GM12878 (cell line): ENCODE measurements around the gene SLC35A2. TPM values are rescaled to one million over a fixed set of nuclear protein-coding genes. Genes with fewer than 3 reads are reported as not detected.

Experiments
- ATAC-seq: fragments of 200-7000 bp; cut with Tn5 transposase; 3 replicates; pipeline ENCODE4 v1.9.1; 2020; ENCODE audit warnings: mild to moderate bottlenecking, moderate library complexity
- BruUV-seq: library from RNA; stranded (reverse); fragments of 400-500 nt; replicated peaks from 2 replicates; lab custom pipeline; 2021; lab: Mats Ljungman, UMichigan
- CTCF ChIA-PET: fragments of 300-600 bp; sonication (Branson Sonifier 250); formaldehyde crosslinking; extraction: SDS; loops from one replicate; lab custom pipeline; 2021; ENCODE audit warnings: inconsistent platforms; lab: Yijun Ruan, JAX
- POLR2A ChIA-PET: fragments of 350-600 bp; formaldehyde crosslinking; extraction: SDS; loops from one replicate; lab custom pipeline; 2021; ENCODE audit warnings: inconsistent platforms; lab: Charles Lee
- RAD21 ChIA-PET: fragments of 300-600 bp; sonication (Branson Sonifier 250); formaldehyde crosslinking; loops from one replicate; lab custom pipeline; 2023; ENCODE audit warnings: antibody characterized with exemption; ENCODE audit not compliant: unreplicated experiment; lab: Charles Lee
- SMC1A ChIA-PET: fragments of 300-600 bp; sonication (Branson Sonifier 250); formaldehyde crosslinking; loops from one replicate; lab custom pipeline; 2023; ENCODE audit not compliant: unreplicated experiment, uncharacterized antibody; lab: Charles Lee
- DNase-seq: peaks from one replicate; pipeline ENCODE4 v3.0.0-alpha.2; 2011; ENCODE audit warnings: low read depth, low spot score
- FAIRE-seq: peaks from 3 replicates; lab custom pipeline; 2011; peaks lifted over from hg19 to GRCh38; lab: Jason Lieb, UNC
- H2AFZ ChIP-seq: 2 replicates; pipeline ENCODE4 v1.6.0; 2011; ENCODE audit warnings: low read depth, low read length, control low read depth; ENCODE audit not compliant: control insufficient read depth
- H3K27ac ChIP-seq: 2 replicates; pipeline ENCODE4 v1.5.1; 2011; ENCODE audit warnings: control low read depth; ENCODE audit not compliant: control insufficient read depth, insufficient read depth
- H3K27me3 ChIP-seq, 2 experiments: replicated peaks in 1 of 2; 2 replicates each; pipeline versions ENCODE4 v1.6.0 to v1.6.1; 2011; ENCODE audit warnings: low read length in 1 of 2; ENCODE audit not compliant: control insufficient read depth in 2 of 2, insufficient read depth in 2 of 2
- H3K36me3 ChIP-seq, 2 experiments: 2 replicates each; pipeline ENCODE4 v1.5.1; 2011; ENCODE audit warnings: low read length in 1 of 2; ENCODE audit not compliant: control insufficient read depth in 2 of 2, insufficient read depth in 2 of 2
- H3K4me1 ChIP-seq: 2 replicates; pipeline ENCODE4 v1.6.1; 2011; ENCODE audit warnings: mild to moderate bottlenecking, low read length, moderate library complexity, mixed read lengths; ENCODE audit not compliant: control insufficient read depth, insufficient read depth
- H3K4me2 ChIP-seq: 2 replicates; pipeline ENCODE4 v1.6.0; 2011; ENCODE audit warnings: control low read depth; ENCODE audit not compliant: control insufficient read depth, insufficient read depth
- H3K4me3 ChIP-seq: fragments of 200-600 bp; sonication (generic); 2 replicates; pipeline ENCODE4 v1.5.1; 2016
- H3K79me2 ChIP-seq: 2 replicates; pipeline ENCODE4 v1.6.0; 2011; ENCODE audit warnings: low read length; ENCODE audit not compliant: control insufficient read depth, insufficient read depth
- H3K9ac ChIP-seq: 2 replicates; pipeline ENCODE4 v1.8.0; 2011; ENCODE audit warnings: low read length, control low read depth, mixed read lengths; ENCODE audit not compliant: control insufficient read depth, insufficient read depth
- H3K9me3 ChIP-seq: replicated peaks from 3 replicates; pipeline ENCODE4 v1.5.1; 2011; ENCODE audit warnings: mild to moderate bottlenecking, low read length; ENCODE audit not compliant: control insufficient read depth, insufficient read depth
- H4K20me1 ChIP-seq: 2 replicates; pipeline ENCODE4 v1.6.0; 2011; ENCODE audit not compliant: control insufficient read depth, insufficient read depth
- CUX1 ChIP-seq: IDR thresholded peaks from 2 replicates; pipeline ENCODE4 v1.6.1; 2012; ENCODE audit warnings: improper control_type of control experiment, low read depth, low read length; ENCODE audit not compliant: insufficient replicate concordance
- FOS ChIP-seq: IDR thresholded peaks from 3 replicates; pipeline ENCODE4 v1.6.1; 2011; ENCODE audit warnings: borderline replicate concordance; ENCODE audit not compliant: insufficient read length; ENCODE audit errors: extremely low read depth
- MEF2B ChIP-seq: fragments of 450-650 bp; IDR thresholded peaks from 2 replicates; pipeline ENCODE4 v1.6.1; 2018; ENCODE audit warnings: mild to moderate bottlenecking, moderate library complexity; ENCODE audit not compliant: partially characterized antibody, poor library complexity, severe bottlenecking
- WGBS: methylation state at CpG from one replicate; pipeline ENCODE4 v1.1.6; 2016; ENCODE audit warnings: low lambda C conversion rate; ENCODE audit not compliant: insufficient replicate concordance, insufficient coverage; ENCODE audit errors: missing lambda C conversion rate; 5-methylcytosine and 5-hydroxymethylcytosine counted together
- in situ Hi-C: fragments of 300-500 bp; cut with MboI; formaldehyde crosslinking; loops from 9 replicates; pipeline ENCODE4 v1.14.3; 2018; ENCODE audit warnings: mixed read lengths
- intact Hi-C: fragments of 100-400 bp; cut with micrococcal nuclease; formaldehyde crosslinking; loops from one replicate; pipeline ENCODE4 v1.14.2; 2022; ENCODE audit not compliant: unreplicated experiment
- polyA plus RNA-seq, 11 experiments: library from polyadenylated mRNA; depleted of rRNA in 4 of 11; unstranded in 6 of 11; stranded (reverse) in 5 of 11; fragments of >200 nt; fragmentation: Nextera tagmentation in 4 of 11; fragmentation: Illumina TruSeq in 1 of 11; extraction: Ambion mirVana in 4 of 11; extraction: Trizol in 1 of 11; gene quantifications; 1 replicate in 1 of 11; 2 replicates in 10 of 11; pipeline versions ENCODE4 v1.2.1 to v1.2.3, GENCODE V29; 2011 to 2016; ENCODE audit warnings: inconsistent platforms in 2 of 11, missing spikeins in 2 of 11, low read depth in 1 of 11
- total RNA-seq, 4 experiments: library from RNA; depleted of rRNA in 3 of 4; stranded (reverse); fragments of >200 nt in 3 of 4; fragmentation: Illumina TruSeq in 1 of 4; extraction: Trizol in 1 of 4; gene quantifications; 2 replicates each; pipeline versions ENCODE4 v1.2.1 to v1.2.3, GENCODE V29; 2013 to 2021

The SLC35A2 gene
- total and polyA plus RNA-seq, 10 of the 15 experiments (the other 5 are each of a cell fraction or from before 2014, with no cell fraction given), result 2.1 to 27.4 (median 14.9) TPM

DNA sequence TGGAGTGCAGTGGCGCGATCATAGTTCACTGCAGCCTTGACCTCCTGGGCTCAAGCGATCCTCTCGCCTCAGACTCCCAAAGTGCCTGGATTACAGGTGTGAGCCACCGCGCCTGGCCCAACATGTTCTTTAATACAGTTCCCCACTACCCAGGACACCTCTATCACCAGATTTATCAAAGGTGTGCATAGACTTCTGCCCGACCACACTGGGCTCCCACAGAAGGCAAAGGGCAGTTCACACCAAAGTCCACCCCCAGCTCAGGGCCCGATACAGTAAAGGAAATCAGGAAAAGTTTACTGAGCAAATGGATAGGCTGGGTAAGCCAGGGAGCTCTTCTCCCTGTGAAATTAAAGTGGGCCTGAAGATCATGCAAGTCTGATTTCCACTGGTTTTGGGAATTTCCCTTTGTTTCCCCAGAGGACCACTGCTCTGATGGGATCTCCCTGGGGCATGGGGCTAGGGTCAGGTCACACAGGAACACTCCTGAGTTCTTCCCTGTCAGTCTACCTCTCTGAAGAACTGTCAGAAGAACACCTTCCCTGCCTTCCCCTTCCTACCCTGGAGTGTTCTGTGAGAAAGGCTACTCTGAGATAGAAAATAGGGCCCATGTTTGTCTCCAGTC lies 25.1 kb upstream of the SLC35A2 start:
- peak overlapping the region; percentile 28; the same call in 1 of the 2 replicates for H3K4me3 ChIP-seq
- ChIA-PET CTCF (interaction anchor here (0.8 to 2.5 kb wide), 7 partner anchors 9 to 288 kb away, joined by 3 to 8 read pairs (median 6); partner anchors contain the start of genes PQBP1 and TIMM17B), RAD21 (interaction anchor here (1.0 to 2.7 kb wide), 11 partner anchors 16 to 288 kb away, joined by 3 to 15 read pairs (median 5); partner anchors contain the start of genes HDAC6, PQBP1, SLC35A2 and TIMM17B), POLR2A (interaction anchor here (0.6 to 3.4 kb wide), 8 partner anchors 8 to 241 kb away, joined by 3 to 13 read pairs (median 6); partner anchors contain the start of genes PQBP1, SLC35A2 and TIMM17B), SMC1A (interaction anchor here (0.8 to 2.9 kb wide), 8 partner anchors 10 to 39 kb away, joined by 3 to 12 read pairs (median 7); partner anchors contain the start of genes OTUD5, PQBP1, SLC35A2 and TIMM17B)
- no peaks in the 10 kb centered on the region for H3K27me3 ChIP-seq
- in situ Hi-C loops (loop anchor here (25.0 kb wide), 1 partner anchor 1724 kb away; the partner anchor contains the start of gene CDK16), intact Hi-C loops (loop anchor here (1.0 to 5.0 kb wide), 3 partner anchors 17 to 854 kb away; partner anchors contain the start of genes HDAC6 and PIM2)
- TF ChIP-seq FOS, result no peak
- peak; percentile 98 for TF ChIP-seq MEF2B
- peak; percentile 17 for TF ChIP-seq CUX1
- H3K4me2 ChIP-seq, result peak overlapping the region; percentile 88
- peak overlapping the region; percentile 68; the same call in 1 of the 2 replicates for H3K9ac ChIP-seq
- peak overlapping the region; percentile 95 for H3K27ac ChIP-seq
- FAIRE-seq (no peak), ATAC-seq (no peak), DNase-seq (no peak)
- WGBS, result 81% methylated on average over 8 of the region's 8 CpGs
- H2AFZ ChIP-seq, result no peak overlapping the region
- peaks cover 70% of the 10 kb centered on the region for H3K4me1 ChIP-seq
- peaks cover 32% of the 10 kb centered on the region for H3K79me2 ChIP-seq
- peaks cover 2 to 13% of the 10 kb centered on the region in 2 experiments for H3K36me3 ChIP-seq
- BruUV-seq, result no TSS peak
- H3K9me3 ChIP-seq, result no peaks in the 10 kb centered on the region; the same call in 2 of the 3 replicates
- no peaks in the 10 kb centered on the region for H4K20me1 ChIP-seq
